BJ (cell line): ENCODE measurements around the gene FBXO10. TPM values are rescaled to one million over a fixed set of nuclear protein-coding genes. Genes with fewer than 3 reads are reported as not detected.
A peak's percentile ranks its signal among the peaks of the same experiment; 100 is the strongest.

Experiments used
- CTCF ChIA-PET: fragments of 350-600 bp; formaldehyde crosslinking; extraction: SDS; loops from one replicate; lab custom pipeline; 2021; ENCODE audit warnings: antibody characterized with exemption, inconsistent platforms; lab: Yijun Ruan, JAX
- POLR2A ChIA-PET: fragments of 300-600 bp; sonication (Branson Sonifier 250); formaldehyde crosslinking; extraction: SDS; loops from one replicate; lab custom pipeline; 2021; ENCODE audit warnings: antibody characterized with exemption; lab: Charles Lee
- DNase-seq: peaks from one replicate; pipeline ENCODE4 v3.0.0-alpha.2; 2011; ENCODE audit warnings: low read depth
- H3K27me3 ChIP-seq: 2 replicates; pipeline ENCODE4 v1.6.0; 2011; ENCODE audit warnings: low read length; ENCODE audit not compliant: control insufficient read depth, insufficient read depth
- H3K36me3 ChIP-seq: 2 replicates; pipeline ENCODE4 v1.5.1; 2011; ENCODE audit warnings: low read length; ENCODE audit not compliant: control insufficient read depth, insufficient read depth
- H3K4me3 ChIP-seq: 2 replicates; pipeline ENCODE4 v1.5.1; 2011; ENCODE audit warnings: low read depth, mild to moderate bottlenecking, control low read depth, low read length
- CTCF ChIP-seq: IDR thresholded peaks from 2 replicates; pipeline ENCODE4 v1.5.1; 2011; ENCODE audit warnings: low read depth, mild to moderate bottlenecking, control low read depth, inconsistent platforms, low read length, moderate library complexity; ENCODE audit not compliant: insufficient read depth
- polyA minus RNA-seq: library from RNA; depleted of rRNA, polyadenylated mRNA; stranded (reverse); fragments of >200 nt; gene quantifications from 2 replicates; pipeline ENCODE4 v1.2.3, GENCODE V29; 2011; rRNA and poly(A)+ RNA removed
- polyA plus RNA-seq: library from polyadenylated mRNA; depleted of rRNA; stranded (reverse); fragments of >200 nt; gene quantifications from 2 replicates; pipeline ENCODE4 v1.2.3, GENCODE V29; 2011; rRNA removed

The FBXO10 gene
- polyA plus RNA-seq (10.6 and 13.3 TPM in 2 replicates), polyA minus RNA-seq (15.7 and 23.3 TPM in 2 replicates)

GRCh38 chr9:37575921-37576721, at the start of gene FBXO10:
FBXO10 (minus strand) TSS chr9:37576380; CDS start chr9:37541768, 34,612 bp downstream.
- H3K36me3 ChIP-seq, result peaks cover 2% of the 10 kb centered on the region
- peak within 1 kb of the TSS; percentile 88 for H3K4me3 ChIP-seq
- TF ChIP-seq CTCF, result no peak
- ChIA-PET CTCF (interaction anchor here (1.4 to 1.5 kb wide), 2 partner anchors 14 to 90 kb away, joined by 3 read pairs; partner anchors contain the start of gene POLR1E), POLR2A (interaction anchor here (0.5 to 1.1 kb wide), 4 partner anchors 11 to 231 kb away, joined by 3 to 6 read pairs (median 5); partner anchors contain the start of gene TOMM5)
- DNase-seq, result no peak
- no peaks in the 10 kb centered on the region for H3K27me3 ChIP-seq

- H3K27me3 ChIP-seq, result no peaks in the 10 kb centered on the region; the same call in 1 of the 2 replicates
- CTCF ChIA-PET, result interaction anchor here (0.8 kb wide), 1 partner anchor 11 kb away, joined by 3 read pairs; no protein-coding TSS in a partner anchor
- H3K36me3 ChIP-seq, result no peaks in the 10 kb centered on the region
- no peak overlapping the region for H3K4me3 ChIP-seq
- POLR2A ChIA-PET, result no interaction called here
- no peak for TF ChIP-seq CTCF
- DNase-seq, result no peak
These were observed 49.6 kb upstream of the FBXO10 start for GRCh38 chr9:37625758-37626147.

GRCh38 chr9:37625036-37625757, 49.0 kb upstream of the FBXO10 start:
- Histone ChIP-seq H3K27me3 (no peaks in the 10 kb centered on the region; the same call in 1 of the 2 replicates), H3K4me3 (no peak overlapping the region), H3K36me3 (no peaks in the 10 kb centered on the region)
- ChIA-PET POLR2A (no interaction called here), CTCF (interaction anchor here (0.8 kb wide), 1 partner anchor 10 kb away, joined by 3 read pairs; no protein-coding TSS in a partner anchor)
- no peak for DNase-seq
- no peak for TF ChIP-seq CTCF

GRCh38 chr9:37624073-37624472, 47.9 kb upstream of the FBXO10 start:
- Histone ChIP-seq H3K36me3 (no peaks in the 10 kb centered on the region), H3K27me3 (no peaks in the 10 kb centered on the region; the same call in 1 of the 2 replicates), H3K4me3 (no peak overlapping the region)
- no peak for TF ChIP-seq CTCF
- ChIA-PET CTCF (interaction anchor here (1.0 kb wide), 1 partner anchor 17 kb away, joined by 3 read pairs; no protein-coding TSS in a partner anchor), POLR2A (no interaction called here)
- no peak for DNase-seq
